Ammon's horn (tissue), 1 donor: ENCODE results near the gene CACNA1E.

Experiments
- DNase-seq: peaks from one replicate; pipeline ENCODE4 v3.0.0-alpha.2; 2016; ENCODE audit warnings: low spot score

CACNA1E gene

GRCh38 chr1:181485287-181486097, 2.2 kb downstream of the CACNA1E start:
- DNase-seq = peak; percentile 79

DNA sequence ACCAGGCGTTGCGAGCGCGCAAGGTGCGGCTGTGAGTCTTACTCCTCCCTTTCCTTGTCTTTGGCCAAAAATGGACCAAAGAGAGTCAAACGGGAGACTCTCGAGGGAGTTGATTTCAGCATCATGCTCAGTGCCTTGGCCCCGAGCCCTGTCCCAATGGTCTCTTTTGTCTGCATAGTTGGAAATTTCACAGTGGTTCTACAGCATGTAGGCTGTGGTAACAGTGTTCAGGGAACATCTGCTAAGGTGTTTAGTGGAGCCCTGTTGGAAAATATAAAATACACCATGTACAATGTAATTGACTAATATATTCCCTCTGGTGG, 2.7 kb downstream of the CACNA1E start:
- no peak for DNase-seq

- no peak for DNase-seq
These were observed 5.5 kb downstream of the CACNA1E start for GRCh38 chr1:181488866-181489265.

DNA sequence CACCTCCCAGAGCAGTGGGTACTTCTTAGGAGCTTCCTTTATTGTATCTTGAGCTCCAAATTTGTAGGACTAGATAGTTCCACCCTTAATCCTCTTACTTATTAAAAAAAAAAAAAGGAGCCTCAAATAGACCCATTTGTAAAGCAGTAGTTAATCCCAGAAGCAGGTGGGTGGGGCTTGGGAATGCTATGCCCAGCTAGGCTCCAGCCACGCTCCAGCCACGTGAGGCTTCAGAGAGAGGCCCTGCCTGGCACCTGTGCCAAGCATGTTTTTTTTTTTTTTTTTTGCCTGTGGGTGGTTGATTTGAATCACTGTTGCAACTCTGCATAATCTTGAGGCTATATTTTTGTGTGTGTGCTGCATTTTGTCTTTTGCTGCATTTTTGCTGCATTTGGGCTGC, 7.0 kb downstream of the CACNA1E start:
- DNase-seq = no peak

DNA sequence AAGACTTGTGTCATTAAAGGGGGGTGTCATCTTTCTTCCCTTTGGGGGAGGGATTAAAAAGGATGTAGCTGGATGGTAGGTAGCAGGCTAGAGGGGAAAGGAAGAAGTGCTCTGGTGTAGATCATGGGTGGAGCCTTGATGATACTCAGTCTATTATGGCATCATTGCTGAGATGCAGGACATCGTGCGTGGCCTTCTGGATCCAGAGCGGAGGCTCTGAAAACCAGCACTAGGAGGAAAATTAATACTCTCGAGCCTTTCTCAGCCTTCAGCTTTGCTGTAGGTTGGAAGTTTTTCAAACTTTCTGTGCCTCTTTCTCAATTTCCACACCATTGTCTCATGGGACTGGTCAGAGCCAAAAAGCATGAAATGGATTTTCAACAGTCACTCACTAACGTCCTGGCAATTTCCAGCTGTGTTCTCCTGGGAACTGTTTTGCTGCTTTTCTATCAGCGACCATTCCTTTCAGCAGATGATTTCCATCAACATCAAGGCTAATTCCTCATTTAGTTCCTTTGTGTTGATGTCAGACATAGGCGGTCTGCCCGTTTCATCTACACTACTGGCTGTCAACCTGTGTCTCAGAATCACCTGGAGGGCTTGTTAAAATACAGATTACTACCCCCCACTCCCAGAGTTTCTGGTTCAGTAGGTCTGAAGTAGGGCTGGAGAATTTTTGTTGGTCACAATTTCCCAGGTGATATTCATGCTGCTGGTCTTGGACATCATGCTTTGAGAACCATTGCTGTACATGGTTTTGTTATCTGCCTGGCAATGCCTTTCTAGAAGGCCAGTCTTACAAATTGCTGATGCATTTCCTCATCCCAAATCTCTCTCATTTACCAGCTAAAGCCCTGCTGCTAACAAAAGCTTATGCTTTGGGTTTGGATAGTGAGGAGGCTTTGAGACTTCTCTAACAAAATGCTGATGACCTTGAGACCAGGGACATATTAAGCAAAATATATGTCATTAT, 7.7 kb downstream of the CACNA1E start:
- no peak for DNase-seq

DNA sequence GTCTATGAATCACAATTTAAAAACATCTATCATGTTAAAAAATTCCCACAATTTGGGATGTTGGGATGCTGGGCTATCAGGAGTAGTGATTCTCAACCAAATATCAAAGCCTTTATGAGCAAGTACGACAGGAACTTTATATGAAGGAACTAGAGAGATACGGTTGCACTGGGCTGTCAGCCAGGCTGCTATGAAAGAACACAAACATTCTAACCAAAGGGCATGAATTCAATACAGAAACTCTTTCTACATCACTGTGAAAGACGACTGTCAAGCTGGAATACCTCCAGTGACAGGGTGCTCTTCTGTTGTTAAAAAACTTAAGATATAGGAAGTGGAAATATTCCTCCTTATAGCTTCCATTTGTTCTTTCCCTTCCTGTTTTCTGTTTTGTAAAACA, 9.8 kb downstream of the CACNA1E start:
- DNase-seq = no peak

- DNase-seq = no peak
These were observed 10.6 kb downstream of the CACNA1E start for GRCh38 chr1:181493885-181494284.

DNA sequence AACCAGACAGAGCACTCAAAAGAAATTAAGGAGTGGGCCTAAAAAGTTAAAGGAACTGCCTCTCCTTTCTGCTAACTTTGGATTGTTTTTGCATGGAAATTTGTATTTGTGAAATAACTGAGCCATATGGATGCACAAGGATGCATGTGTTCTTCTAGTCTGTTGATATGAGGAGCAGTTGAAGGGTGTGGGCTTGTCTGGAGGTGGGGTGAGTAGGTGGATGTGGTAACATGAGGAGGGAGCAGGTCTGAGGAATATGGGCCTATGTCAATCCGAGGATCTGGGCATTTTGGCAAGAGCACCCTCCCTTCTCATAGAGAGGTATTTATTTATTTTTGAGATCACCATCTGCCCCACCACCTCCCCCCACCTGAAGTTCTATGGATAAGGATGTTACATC, 13.4 kb downstream of the CACNA1E start:
- DNase-seq = no peak

DNA sequence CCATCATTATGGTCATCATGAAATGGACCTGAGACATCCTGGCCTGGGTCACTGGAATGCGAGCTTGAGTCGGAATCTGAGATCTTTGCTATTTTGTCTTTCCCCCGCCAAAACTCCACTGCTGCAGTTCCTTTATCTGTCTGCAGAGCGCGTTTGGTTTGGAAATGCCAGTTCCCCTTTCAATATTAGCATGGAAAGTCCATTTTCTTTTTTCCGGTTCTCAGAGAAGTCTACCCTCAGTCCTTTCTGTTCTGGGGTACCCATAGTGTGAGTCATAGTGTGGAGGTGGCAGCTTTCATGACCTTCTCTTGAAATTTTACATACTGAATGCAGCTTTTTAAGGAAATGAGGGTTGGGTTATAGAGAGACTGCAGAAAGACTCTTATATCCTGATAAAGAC, 14.6 kb downstream of the CACNA1E start:
- DNase-seq = no peak

DNA sequence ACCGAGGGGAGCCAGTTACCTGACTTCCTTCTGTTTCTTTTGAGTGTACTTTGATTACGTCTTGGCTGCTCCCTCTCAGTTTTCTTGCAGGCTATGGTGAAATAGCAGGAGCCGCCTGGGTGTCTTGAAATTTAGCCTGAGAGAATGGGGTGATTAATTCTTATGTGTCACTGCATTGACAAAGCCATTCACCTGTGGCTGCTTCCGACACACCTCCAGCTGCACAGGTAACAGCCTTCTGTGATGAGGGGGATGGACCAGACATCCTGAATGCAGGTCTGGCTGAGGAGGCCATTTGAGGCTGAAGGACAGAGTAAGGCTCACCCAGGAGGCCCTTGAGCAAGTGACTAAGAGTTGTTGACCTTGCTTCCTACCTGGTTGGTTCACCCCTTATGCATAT, 16.5 kb downstream of the CACNA1E start:
- no peak for DNase-seq

GRCh38 chr1:181500636-181501035, 17.3 kb downstream of the CACNA1E start:
- no peak for DNase-seq

DNA sequence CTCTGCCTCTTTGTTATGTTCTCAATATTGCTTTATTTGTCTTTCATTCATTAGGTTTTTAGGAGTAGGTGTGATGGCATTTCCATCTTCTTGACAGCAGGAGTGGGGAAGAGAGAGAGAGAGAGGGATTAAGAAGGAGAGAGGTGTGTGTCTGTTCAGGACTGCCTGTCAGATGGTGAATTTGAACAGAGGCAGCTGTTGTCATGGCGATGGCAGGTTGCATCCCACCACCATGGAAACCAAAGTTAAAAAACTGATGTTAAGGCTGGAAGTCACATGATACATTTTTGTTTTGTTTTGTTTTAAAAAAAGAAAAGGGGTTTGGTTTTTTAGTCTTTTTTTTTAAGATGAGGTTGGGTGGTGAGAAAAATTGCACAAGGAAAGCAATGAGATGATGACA, 18.3 kb downstream of the CACNA1E start:
- peak; percentile 42 for DNase-seq

DNA sequence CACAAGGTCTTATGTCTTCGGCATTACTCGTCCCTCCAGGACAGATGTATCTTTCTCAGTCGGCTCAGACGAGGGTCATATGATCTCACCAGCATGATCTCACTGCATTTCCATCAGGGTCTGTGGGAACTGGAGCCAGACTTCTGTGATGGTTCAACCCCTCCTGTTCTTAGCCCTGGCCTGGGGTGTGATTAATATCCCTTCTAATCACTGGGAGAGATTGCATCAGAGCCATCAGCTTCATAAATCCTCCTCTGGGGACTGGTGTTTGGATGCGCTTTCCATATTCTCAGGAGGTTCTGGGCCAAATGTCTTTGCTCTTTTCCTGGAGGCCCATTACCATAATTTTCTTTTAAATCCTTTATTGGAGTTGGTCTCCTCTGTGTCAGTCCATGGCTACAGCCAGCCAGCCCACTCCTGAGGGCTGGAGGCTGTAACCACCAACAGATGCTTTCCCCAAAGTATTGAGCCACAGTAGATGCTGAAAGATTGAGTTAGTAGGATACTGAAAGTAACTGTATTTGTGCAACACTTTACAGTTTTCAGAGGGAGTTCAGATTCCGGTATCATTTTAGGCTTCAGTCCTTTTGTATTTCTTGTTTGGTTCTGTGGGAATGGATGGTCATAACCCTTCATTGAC, 20.0 kb downstream of the CACNA1E start:
- DNase-seq = no peak

GRCh38 chr1:181504399-181504842, 21.1 kb downstream of the CACNA1E start:
- peak; percentile 39 for DNase-seq

DNA sequence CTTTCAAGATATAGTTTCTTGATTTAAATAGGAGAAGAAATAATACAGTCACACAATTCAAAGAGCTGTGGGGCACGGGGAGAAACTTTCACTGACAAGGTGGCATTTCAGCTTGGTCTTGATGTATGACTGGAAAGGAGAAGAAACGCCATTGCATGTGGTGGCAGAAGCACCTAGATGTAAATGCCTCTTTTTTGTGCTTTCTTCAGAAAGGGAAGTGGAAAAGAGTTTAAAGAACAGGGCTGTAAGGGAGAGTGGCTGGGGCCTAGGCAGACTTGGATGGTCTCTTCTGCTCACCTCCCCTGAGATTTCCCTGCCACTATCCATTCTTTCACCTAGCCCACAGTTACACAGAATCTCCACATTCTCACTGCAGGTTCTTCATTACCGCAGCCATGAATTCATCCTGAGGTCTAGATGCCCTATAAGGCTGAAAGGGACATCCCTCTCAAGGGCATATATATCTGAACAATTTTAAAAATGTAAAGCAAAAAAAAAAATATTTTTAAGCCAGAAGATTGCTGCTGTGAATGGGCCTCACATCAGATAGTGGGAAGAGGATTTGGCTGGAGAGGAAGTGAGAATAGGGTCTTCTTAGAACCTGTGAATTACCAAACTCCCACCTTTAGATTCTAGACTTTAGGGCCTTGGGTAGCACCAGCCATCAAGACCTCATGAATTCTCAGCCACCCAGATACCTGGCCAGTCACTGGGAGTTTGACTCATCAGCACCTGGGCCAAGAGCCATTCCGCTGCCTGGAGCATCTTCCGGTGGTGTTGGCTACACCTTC, 23.4 kb downstream of the CACNA1E start:
- DNase-seq = no peak

- DNase-seq = no peak
These were observed 25.3 kb downstream of the CACNA1E start for GRCh38 chr1:181508486-181509165.

- no peak for DNase-seq
These were observed 30.5 kb downstream of the CACNA1E start for GRCh38 chr1:181513786-181514297.

DNA sequence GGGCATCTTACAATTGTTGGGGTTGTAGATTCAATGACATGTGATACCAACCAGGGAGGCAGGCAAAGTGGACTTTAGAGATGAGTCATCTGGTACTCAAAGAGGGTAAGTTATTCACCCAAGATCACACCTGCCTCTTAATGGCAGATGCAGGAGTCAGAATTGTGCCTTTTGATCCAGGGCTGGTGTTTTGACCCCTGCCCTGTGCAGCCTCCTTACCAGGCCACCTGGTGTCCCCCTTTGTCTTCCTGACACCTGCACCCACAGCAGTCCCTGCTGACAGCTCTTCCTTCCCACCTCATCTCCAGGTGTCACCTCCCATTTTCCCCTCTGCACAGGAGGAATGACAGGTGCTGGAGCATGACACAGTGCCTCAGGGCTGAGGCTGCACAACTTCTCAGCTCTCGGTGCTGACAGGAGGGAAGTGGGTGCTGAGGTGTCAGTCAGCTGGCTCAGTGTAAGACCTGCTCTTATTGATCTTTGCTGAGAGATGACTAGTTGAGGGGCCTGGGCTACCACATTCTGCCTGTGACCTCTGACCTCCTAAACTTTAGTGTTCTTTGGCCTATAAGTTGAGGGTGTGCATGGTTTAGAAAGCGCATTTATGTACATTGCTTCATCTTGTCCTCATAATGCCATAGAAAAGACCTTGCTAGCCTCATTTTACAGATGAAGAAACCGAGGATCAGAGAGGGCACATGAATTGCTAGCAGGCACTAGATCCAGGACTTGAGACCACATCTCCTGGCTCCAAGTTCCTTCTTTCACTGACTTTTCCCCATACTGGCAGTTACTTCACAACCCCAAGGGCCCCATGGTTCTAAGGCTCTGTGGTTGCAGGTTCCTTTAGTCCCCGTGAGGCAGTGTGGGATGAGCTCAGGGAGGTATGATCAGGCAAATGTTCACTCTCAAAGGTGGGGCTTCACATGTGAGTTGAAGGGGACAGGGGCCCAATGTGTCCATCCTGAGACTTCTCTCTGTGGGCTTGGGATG, 31.3 kb downstream of the CACNA1E start:
- no peak for DNase-seq

DNA sequence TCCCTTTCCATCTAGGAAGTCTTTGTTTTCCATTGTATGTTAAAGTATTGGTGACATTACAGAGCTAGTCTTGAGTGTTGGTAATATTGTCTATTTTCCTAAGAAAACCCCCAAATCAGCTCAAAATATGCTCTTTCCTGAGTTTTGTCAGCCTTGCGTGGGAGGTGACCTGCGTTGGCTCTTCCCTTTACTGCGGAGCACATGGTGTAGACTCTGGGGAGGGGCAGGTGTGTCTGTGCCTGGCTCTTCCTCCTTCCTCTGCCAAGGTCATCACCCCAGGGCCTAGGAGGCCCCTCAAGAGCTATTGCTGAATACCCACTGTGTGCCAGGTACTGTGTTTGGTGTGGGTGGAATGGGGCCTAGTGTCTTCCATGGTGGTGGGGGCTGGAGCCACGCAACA, 33.4 kb downstream of the CACNA1E start:
- DNase-seq = no peak
